Fibroblast of lung (primary cell): ENCODE measurements around the gene ATAD3B.
"Not testable (repeated sequence)": the region's sequence is repeated elsewhere in the genome, so short reads cannot be mapped to it uniquely, and the experiment has no call there.

Experiments used
- EZH2 ChIP-seq: IDR thresholded peaks from 2 replicates; pipeline ENCODE4 v1.5.1; 2012; ENCODE audit warnings: low read length, control low read depth, mild to moderate bottlenecking; ENCODE audit errors: missing control alignments
- TF ChIP-seq, protein P1 (sequence below), 2 donors: IDR thresholded peaks in 1 of 2; conservative IDR thresholded peaks in 1 of 2; 1 replicate in 1 of 2; 2 replicates in 1 of 2; pipeline ENCODE4 v1.5.1; 2011 to 2012; ENCODE audit warnings: low read length in 2 of 2, control low read depth in 1 of 2, inconsistent platforms in 1 of 2, low read depth in 1 of 2, mild to moderate bottlenecking in 1 of 2

- TF ChIP-seq, protein P1, sequence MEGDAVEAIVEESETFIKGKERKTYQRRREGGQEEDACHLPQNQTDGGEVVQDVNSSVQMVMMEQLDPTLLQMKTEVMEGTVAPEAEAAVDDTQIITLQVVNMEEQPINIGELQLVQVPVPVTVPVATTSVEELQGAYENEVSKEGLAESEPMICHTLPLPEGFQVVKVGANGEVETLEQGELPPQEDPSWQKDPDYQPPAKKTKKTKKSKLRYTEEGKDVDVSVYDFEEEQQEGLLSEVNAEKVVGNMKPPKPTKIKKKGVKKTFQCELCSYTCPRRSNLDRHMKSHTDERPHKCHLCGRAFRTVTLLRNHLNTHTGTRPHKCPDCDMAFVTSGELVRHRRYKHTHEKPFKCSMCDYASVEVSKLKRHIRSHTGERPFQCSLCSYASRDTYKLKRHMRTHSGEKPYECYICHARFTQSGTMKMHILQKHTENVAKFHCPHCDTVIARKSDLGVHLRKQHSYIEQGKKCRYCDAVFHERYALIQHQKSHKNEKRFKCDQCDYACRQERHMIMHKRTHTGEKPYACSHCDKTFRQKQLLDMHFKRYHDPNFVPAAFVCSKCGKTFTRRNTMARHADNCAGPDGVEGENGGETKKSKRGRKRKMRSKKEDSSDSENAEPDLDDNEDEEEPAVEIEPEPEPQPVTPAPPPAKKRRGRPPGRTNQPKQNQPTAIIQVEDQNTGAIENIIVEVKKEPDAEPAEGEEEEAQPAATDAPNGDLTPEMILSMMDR (conservative IDR thresholded peaks at IDR 0.05 in 1 of 2, IDR thresholded peaks at IDR 0.05 in 1 of 2; ENCODE audit: low read depth in 1 of 2, low read length in 2 of 2) = not testable (repeated sequence)
- not testable (repeated sequence) for TF ChIP-seq EZH2
Measured at GRCh38 chr1:1526476-1526875, 54.9 kb downstream of the ATAD3B start.
